HCT116 (cell line): Measurements from ENCODE around the gene GIMAP8. TPM values are rescaled to one million over a fixed set of nuclear protein-coding genes. Genes with fewer than 3 reads are reported as not detected.

ENCODE experiments used
- ATAC-seq: fragments of 200-7000 bp; cut with Tn5 transposase; 2 replicates; pipeline ENCODE4 v1.9.1; 2020; ENCODE audit warnings: mild to moderate bottlenecking, moderate library complexity
- BruUV-seq: library from RNA; stranded (reverse); fragments of 400-500 nt; replicated peaks from 2 replicates; lab custom pipeline; 2021; lab: Mats Ljungman, UMichigan
- CTCF ChIA-PET: fragments of 300-600 bp; sonication (Branson Sonifier 250); formaldehyde crosslinking; loops from one replicate; lab custom pipeline; 2021; ENCODE audit warnings: antibody characterized with exemption; lab: Charles Lee
- POLR2A ChIA-PET: fragments of 300-600, 350-600 bp; sonication (Branson Sonifier 250); formaldehyde crosslinking; loops from one replicate; lab custom pipeline; 2021; ENCODE audit warnings: antibody characterized with exemption; lab: Charles Lee
- RAD21 ChIA-PET, 2 experiments: fragments of 300-600 bp; sonication (Branson Sonifier 250); formaldehyde crosslinking; loops; one replicate each; lab custom pipeline; 2023; ENCODE audit warnings: low total read pairs in 2 of 2; ENCODE audit not compliant: uncharacterized antibody in 2 of 2, unreplicated experiment in 2 of 2, low non-redundant PET in 1 of 2; lab: Charles Lee
- DNase-seq: peaks from one replicate; pipeline ENCODE4 v3.0.0-alpha.2; 2010; ENCODE audit warnings: low read depth, low spot score
- H2AFZ ChIP-seq: fragments of 200-600 bp; shearing (Covaris generic), sonication (generic); 2 replicates; pipeline ENCODE4 v1.6.1; 2017; ENCODE audit warnings: low read depth, mixed run types, mixed read lengths, antibody characterized with exemption, low read length; ENCODE audit not compliant: poor library complexity, severe bottlenecking
- H3K27ac ChIP-seq: 2 replicates; pipeline ENCODE4 v1.5.1; 2012; ENCODE audit warnings: low read depth, low read length
- H3K27me3 ChIP-seq: fragments of 200-600 bp; sonication (generic); 2 replicates; pipeline ENCODE4 v1.6.1; 2016; ENCODE audit warnings: mixed run types, low read length, mixed read lengths; ENCODE audit not compliant: insufficient read depth
- H3K36me3 ChIP-seq, 2 experiments: fragments of 200-500 bp in 1 of 2; fragments of 200-600 bp in 1 of 2; sonication (Bioruptor generic) in 1 of 2; sonication (generic) in 1 of 2; 2 replicates each; pipeline versions ENCODE4 v1.5.1 to v1.6.1; 2014 to 2016; ENCODE audit warnings: low read length in 2 of 2, inconsistent platforms in 1 of 2, mixed read lengths in 1 of 2, mixed run types in 1 of 2; ENCODE audit not compliant: insufficient read depth in 2 of 2, control insufficient read depth in 1 of 2
- H3K4me1 ChIP-seq, 2 experiments: fragments of 200-600 bp in 1 of 2; sonication (generic) in 1 of 2; 2 replicates each; pipeline versions ENCODE4 v1.5.1 to v1.6.1; 2012 to 2017; ENCODE audit warnings: low read length in 2 of 2, inconsistent platforms in 1 of 2, mild to moderate bottlenecking in 1 of 2, mixed read lengths in 1 of 2, mixed run types in 1 of 2, moderate library complexity in 1 of 2; ENCODE audit not compliant: insufficient read depth in 2 of 2, control insufficient read depth in 1 of 2
- H3K4me2 ChIP-seq: fragments of 200-600 bp; sonication (generic); 2 replicates; pipeline ENCODE4 v1.6.1; 2017; ENCODE audit warnings: mixed run types, low read length, mixed read lengths
- H3K4me3 ChIP-seq, 2 experiments: fragments of 200-600 bp in 1 of 2; sonication (generic) in 1 of 2; replicated peaks in 1 of 2; 2 replicates each; pipeline ENCODE4 v1.5.1; 2011 to 2016; ENCODE audit warnings: low read length in 2 of 2, control low read depth in 1 of 2, low read depth in 1 of 2, mild to moderate bottlenecking in 1 of 2, mixed read lengths in 1 of 2, mixed run types in 1 of 2
- H3K79me2 ChIP-seq: fragments of 200-600 bp; sonication (generic); 2 replicates; pipeline ENCODE4 v1.6.1; 2017; ENCODE audit warnings: mild to moderate bottlenecking, mixed run types, low read length, moderate library complexity, mixed read lengths; ENCODE audit not compliant: insufficient read depth
- H3K9ac ChIP-seq: fragments of 200-600 bp; sonication (generic); 2 replicates; pipeline ENCODE4 v1.6.1; 2016; ENCODE audit warnings: low read length, mixed read lengths
- H3K9me2 ChIP-seq: fragments of 200-600 bp; sonication (generic), shearing (Covaris generic); 2 replicates; pipeline ENCODE4 v1.6.1; 2017; ENCODE audit warnings: mixed run types, mild to moderate bottlenecking, moderate library complexity; ENCODE audit not compliant: insufficient read depth
- H3K9me3 ChIP-seq, 2 experiments: fragments of 200-500 bp in 1 of 2; fragments of 200-600 bp in 1 of 2; sonication (Bioruptor generic) in 1 of 2; sonication (generic) in 1 of 2; 2 replicates each; pipeline ENCODE4 v1.6.1; 2014 to 2017; ENCODE audit warnings: low read length in 2 of 2, mixed read lengths in 2 of 2, inconsistent platforms in 1 of 2, low read depth in 1 of 2, mild to moderate bottlenecking in 1 of 2, mixed run types in 1 of 2, moderate library complexity in 1 of 2; ENCODE audit not compliant: control insufficient read depth in 1 of 2, insufficient read depth in 1 of 2
- H4K20me1 ChIP-seq: fragments of 200-600 bp; sonication (generic), shearing (Covaris generic); 2 replicates; pipeline ENCODE4 v1.6.1; 2017; ENCODE audit warnings: mixed run types, mild to moderate bottlenecking, moderate library complexity; ENCODE audit not compliant: insufficient read depth
- ATF3 ChIP-seq: IDR thresholded peaks from 2 replicates; pipeline ENCODE4 v1.6.1; 2012
- CEBPB ChIP-seq: IDR thresholded peaks from 2 replicates; pipeline ENCODE4 v1.6.1; 2012; ENCODE audit warnings: low read depth
- EGR1 ChIP-seq: IDR thresholded peaks from 2 replicates; pipeline ENCODE4 v1.6.1; 2012; ENCODE audit warnings: low read depth
- ELF1 ChIP-seq: IDR thresholded peaks from 2 replicates; pipeline ENCODE4 v1.6.1; 2012; ENCODE audit warnings: low read depth, borderline replicate concordance
- EZH2 ChIP-seq: fragments of 200-600 bp; sonication (generic); IDR thresholded peaks from 2 replicates; pipeline ENCODE4 v1.6.1; 2017; ENCODE audit warnings: antibody characterized with exemption, mixed run types
- FOSL1 ChIP-seq: IDR thresholded peaks from 2 replicates; pipeline ENCODE4 v1.6.1; 2012; ENCODE audit warnings: low read depth
- JUND ChIP-seq: IDR thresholded peaks from 2 replicates; pipeline ENCODE4 v1.6.1; 2012
- MAX ChIP-seq: IDR thresholded peaks from 2 replicates; pipeline ENCODE4 v1.6.1; 2012
- POLR2AphosphoS5 ChIP-seq: IDR thresholded peaks from 2 replicates; pipeline ENCODE4 v1.6.1; 2011; ENCODE audit warnings: mild to moderate bottlenecking, low read depth, low read length, moderate library complexity
- SIN3A ChIP-seq: IDR thresholded peaks from 2 replicates; pipeline ENCODE4 v1.6.1; 2012; ENCODE audit warnings: low read depth
- SP1 ChIP-seq: IDR thresholded peaks from 2 replicates; pipeline ENCODE4 v1.6.1; 2012; ENCODE audit warnings: low read depth
- TCF7L2 ChIP-seq: IDR thresholded peaks from 2 replicates; pipeline ENCODE4 v1.7.0; 2011; ENCODE audit warnings: borderline replicate concordance, inconsistent platforms; ENCODE audit not compliant: insufficient read depth, insufficient read length; ENCODE audit errors: extremely low read depth
- ZBTB33 ChIP-seq: IDR thresholded peaks from 2 replicates; pipeline ENCODE4 v1.6.1; 2011; ENCODE audit warnings: mild to moderate bottlenecking, low read length, moderate library complexity; ENCODE audit not compliant: insufficient replicate concordance; ENCODE audit errors: extremely low read depth
- ZFX ChIP-seq: fragments of 450-650 bp; IDR thresholded peaks from 2 replicates; pipeline ENCODE4 v1.6.1; 2017
- ZNF274 ChIP-seq: fragments of 200-500 bp; sonication (Bioruptor generic); IDR thresholded peaks from 2 replicates; pipeline ENCODE4 v1.6.1; 2014; ENCODE audit warnings: mild to moderate bottlenecking, low read depth, low read length, inconsistent platforms
- intact Hi-C: fragments of 100-400 bp; cut with micrococcal nuclease; formaldehyde crosslinking; loops from 2 replicates; pipeline ENCODE4 v1.10.0; 2022
- total RNA-seq: library from RNA; stranded (reverse); gene quantifications from one replicate; pipeline ENCODE4 v1.2.1, GENCODE V29; 2021; ENCODE audit not compliant: unreplicated experiment

GIMAP8 gene
- total RNA-seq, 1 experiment from 2014 or later: 0.15 TPM

GRCh38 chr7:150451833-150452461, 1.5 kb downstream of the GIMAP8 start:
- DNase-seq (no peak), ATAC-seq (no peak)
- Histone ChIP-seq H3K9me2 (no peaks in the 10 kb centered on the region), H2AFZ (no peak overlapping the region), H3K27ac (no peak overlapping the region), H3K4me3 (no peak overlapping the region), H3K4me1 (no peaks in the 10 kb centered on the region), H3K79me2 (no peaks in the 10 kb centered on the region), H3K27me3 (no peaks in the 10 kb centered on the region), H3K9me3 (no peaks in the 10 kb centered on the region), H3K9ac (no peak overlapping the region), H3K36me3 (no peaks in the 10 kb centered on the region), H4K20me1 (no peaks in the 10 kb centered on the region), H3K4me2 (no peak overlapping the region)
- TF ChIP-seq EZH2 (no peak), SP1 (no peak), EGR1 (no peak), POLR2AphosphoS5 (no peak), ZFX (no peak), TCF7L2 (no peak), ELF1 (no peak), FOSL1 (no peak), ZBTB33 (no peak), ZNF274 (no peak), ATF3 (no peak), CEBPB (no peak), SIN3A (no peak), MAX (no peak), JUND (no peak)
- ChIA-PET CTCF (no interaction called here), RAD21 (no interaction called here), POLR2A (no interaction called here)
- no TSS peak for BruUV-seq
- intact Hi-C loops: loop anchor here (10.0 kb wide), 1 partner anchor 423 kb away; no protein-coding TSS in a partner anchor
